PC-3 (cell line): ENCODE results near the gene XIRP2. TPM values are rescaled to one million over a fixed set of nuclear protein-coding genes. Genes with fewer than 3 reads are reported as not detected.

ENCODE experiments used
- ATAC-seq: fragments of 200-7000 bp; cut with Tn5 transposase; 2 replicates; pipeline ENCODE4 v1.9.1; 2020; ENCODE audit warnings: mild to moderate bottlenecking, moderate library complexity
- BruUV-seq: library from RNA; stranded (reverse); fragments of 400-500 nt; replicated peaks from 2 replicates; lab custom pipeline; 2021; lab: Mats Ljungman, UMichigan
- CTCF ChIA-PET: fragments of 300-600 bp; sonication (Branson Sonifier 250); formaldehyde crosslinking; loops from one replicate; lab custom pipeline; 2022; ENCODE audit warnings: antibody characterized with exemption; lab: Charles Lee
- POLR2A ChIA-PET: fragments of 300-600 bp; sonication (Branson Sonifier 250); formaldehyde crosslinking; loops from one replicate; lab custom pipeline; 2022; ENCODE audit warnings: antibody characterized with exemption; ENCODE audit not compliant: unreplicated experiment; lab: Charles Lee
- DNase-seq: peaks from one replicate; pipeline ENCODE4 v3.0.0-alpha.2; 2015
- H2AFZ ChIP-seq: fragments of 300-600 bp; sonication (generic); 2 replicates; pipeline ENCODE4 v1.6.0; 2016; ENCODE audit warnings: antibody characterized with exemption, low read length
- H3F3A ChIP-seq: fragments of 300-600 bp; sonication (generic); one replicate; pipeline ENCODE4 v1.6.0; 2017; ENCODE audit warnings: antibody characterized with exemption, low read length, control low read depth, mild to moderate bottlenecking; ENCODE audit not compliant: unreplicated experiment
- H3K27ac ChIP-seq: fragments of 300-600 bp; sonication (generic); 2 replicates; pipeline ENCODE4 v1.5.1; 2016; ENCODE audit warnings: mild to moderate bottlenecking, low read length
- H3K27me3 ChIP-seq: fragments of 300-600 bp; sonication (generic); 2 replicates; pipeline ENCODE4 v1.6.1; 2016; ENCODE audit warnings: low read length, mixed read lengths
- H3K36me3 ChIP-seq: fragments of 300-600 bp; sonication (generic); 2 replicates; pipeline ENCODE4 v1.6.1; 2016; ENCODE audit warnings: low read depth, mixed run types, low read length, mixed read lengths
- H3K4me1 ChIP-seq: fragments of 300-600 bp; sonication (generic); 2 replicates; pipeline ENCODE4 v1.5.1; 2016; ENCODE audit warnings: low read length; ENCODE audit not compliant: insufficient read depth
- H3K4me2 ChIP-seq: fragments of 300-600 bp; sonication (generic); 2 replicates; pipeline ENCODE4 v1.6.0; 2016; ENCODE audit warnings: low read length
- H3K4me3 ChIP-seq: fragments of 300-600 bp; sonication (generic); 2 replicates; pipeline ENCODE4 v1.5.1; 2016; ENCODE audit warnings: mild to moderate bottlenecking, low read length, mixed read lengths
- H3K79me2 ChIP-seq: fragments of 300-600 bp; sonication (generic); 2 replicates; pipeline ENCODE4 v1.6.1; 2017; ENCODE audit warnings: low read length, mixed read lengths
- H3K9ac ChIP-seq: fragments of 300-600 bp; sonication (generic); 2 replicates; pipeline ENCODE4 v1.6.0; 2016; ENCODE audit warnings: mild to moderate bottlenecking, low read length
- H3K9me2 ChIP-seq: fragments of 300-600 bp; sonication (generic); replicated peaks from 2 replicates; pipeline ENCODE4 v1.6.1; 2016; ENCODE audit warnings: mixed run types, low read length, mixed read lengths
- H3K9me3 ChIP-seq: fragments of 300-600 bp; sonication (generic); 2 replicates; pipeline ENCODE4 v1.6.1; 2016; ENCODE audit warnings: low read length, mixed read lengths
- H4K20me1 ChIP-seq: fragments of 300-600 bp; sonication (generic); 2 replicates; pipeline ENCODE4 v1.6.1; 2016; ENCODE audit warnings: low read length, mixed read lengths
- EZH2 ChIP-seq: fragments of 300-600 bp; sonication (generic); IDR thresholded peaks from one replicate; pipeline ENCODE4 v1.6.1; 2017; ENCODE audit warnings: antibody characterized with exemption, mild to moderate bottlenecking, low read length; ENCODE audit not compliant: unreplicated experiment
- EZH2phosphoT487 ChIP-seq: fragments of 300-600 bp; sonication (generic); IDR thresholded peaks from 2 replicates; pipeline ENCODE4 v1.6.1; 2018; ENCODE audit warnings: mild to moderate bottlenecking, antibody characterized with exemption, low read length, borderline replicate concordance
- intact Hi-C: fragments of 100-400 bp; cut with micrococcal nuclease; formaldehyde crosslinking; loops from 2 replicates; pipeline ENCODE4 v1.9.0; 2023
- total RNA-seq: library from RNA; depleted of rRNA; stranded (reverse); fragments of >200 nt; gene quantifications from 2 replicates; pipeline ENCODE4 v1.2.3, GENCODE V29; 2014
- TF ChIP-seq, protein P1 (sequence below): fragments of 300-600 bp; sonication (generic); conservative IDR thresholded peaks from 2 replicates; pipeline ENCODE4 v1.5.1; 2017; ENCODE audit warnings: antibody characterized with exemption, low read depth, mild to moderate bottlenecking, low read length

XIRP2 gene
- total RNA-seq, 1 experiment from 2014 or later: 0.11 TPM

DNA sequence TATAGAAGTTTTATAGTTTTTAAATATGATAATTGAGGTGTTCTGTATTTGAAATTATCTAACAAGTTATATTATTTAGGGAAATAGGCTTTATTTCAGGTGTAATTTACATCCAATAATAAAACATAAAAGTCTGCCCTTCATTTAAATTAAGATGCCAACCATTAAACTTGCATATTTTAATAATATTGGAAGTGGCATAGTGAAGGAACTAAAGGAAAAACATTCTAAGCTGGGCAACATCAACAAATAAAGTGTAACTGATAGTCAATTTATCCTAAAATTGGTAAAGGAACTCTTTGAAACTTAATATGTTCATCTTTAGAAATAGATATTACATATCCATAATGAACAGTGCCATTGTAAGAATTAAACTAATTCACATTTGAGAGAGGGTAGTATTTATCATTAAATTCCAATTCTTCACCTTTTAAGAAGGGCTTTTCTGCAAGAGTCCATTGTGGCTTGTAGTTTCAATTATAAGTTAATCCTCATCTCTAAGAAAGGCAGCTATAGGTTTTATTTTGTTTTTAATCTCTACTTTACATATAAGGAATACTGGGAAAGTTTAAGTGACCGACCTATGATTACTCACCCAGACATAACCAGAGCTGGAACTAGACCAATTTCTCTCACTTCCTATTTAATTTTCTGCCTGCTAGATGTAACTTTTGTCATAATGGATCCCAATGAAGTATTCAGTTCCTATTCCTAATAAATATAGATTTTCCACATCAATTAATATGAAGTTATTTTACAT lies 401.6 kb downstream of the XIRP2 start:
- ATAC-seq: no peak
- POLR2A ChIA-PET: no interaction called here
- no TSS peak for BruUV-seq
- Histone ChIP-seq H3K27me3 (no peaks in the 10 kb centered on the region), H3K4me2 (no peak overlapping the region), H3K9me2 (no peaks in the 10 kb centered on the region), H3F3A (no peaks in the 10 kb centered on the region), H3K36me3 (no peaks in the 10 kb centered on the region), H3K4me1 (peaks cover 8% of the 10 kb centered on the region; the same call in 1 of the 2 replicates), H3K4me3 (no peak overlapping the region), H3K27ac (no peak overlapping the region), H4K20me1 (no peaks in the 10 kb centered on the region), H3K9ac (no peak overlapping the region), H3K9me3 (no peaks in the 10 kb centered on the region), H2AFZ (no peak overlapping the region), H3K79me2 (no peaks in the 10 kb centered on the region)
- CTCF ChIA-PET: no interaction called here
- intact Hi-C loops: loop anchor here (5.0 kb wide), 1 partner anchor 163 kb away; no protein-coding TSS in a partner anchor
- peak; percentile 57 for DNase-seq
- TF ChIP-seq, protein P1, sequence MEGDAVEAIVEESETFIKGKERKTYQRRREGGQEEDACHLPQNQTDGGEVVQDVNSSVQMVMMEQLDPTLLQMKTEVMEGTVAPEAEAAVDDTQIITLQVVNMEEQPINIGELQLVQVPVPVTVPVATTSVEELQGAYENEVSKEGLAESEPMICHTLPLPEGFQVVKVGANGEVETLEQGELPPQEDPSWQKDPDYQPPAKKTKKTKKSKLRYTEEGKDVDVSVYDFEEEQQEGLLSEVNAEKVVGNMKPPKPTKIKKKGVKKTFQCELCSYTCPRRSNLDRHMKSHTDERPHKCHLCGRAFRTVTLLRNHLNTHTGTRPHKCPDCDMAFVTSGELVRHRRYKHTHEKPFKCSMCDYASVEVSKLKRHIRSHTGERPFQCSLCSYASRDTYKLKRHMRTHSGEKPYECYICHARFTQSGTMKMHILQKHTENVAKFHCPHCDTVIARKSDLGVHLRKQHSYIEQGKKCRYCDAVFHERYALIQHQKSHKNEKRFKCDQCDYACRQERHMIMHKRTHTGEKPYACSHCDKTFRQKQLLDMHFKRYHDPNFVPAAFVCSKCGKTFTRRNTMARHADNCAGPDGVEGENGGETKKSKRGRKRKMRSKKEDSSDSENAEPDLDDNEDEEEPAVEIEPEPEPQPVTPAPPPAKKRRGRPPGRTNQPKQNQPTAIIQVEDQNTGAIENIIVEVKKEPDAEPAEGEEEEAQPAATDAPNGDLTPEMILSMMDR: no peak
- no peak for TF ChIP-seq EZH2
- TF ChIP-seq EZH2phosphoT487: no peak

GRCh38 chr2:167292430-167293171 lies 404.3 kb downstream of the XIRP2 start, which contains the start of gene B3GALT1:
TSS of gene B3GALT1 (plus strand) at chr2:167293001.
- H3K79me2 ChIP-seq: no peaks in the 10 kb centered on the region
- TF ChIP-seq EZH2: no peak
- TF ChIP-seq, protein P1: peak; percentile 49; the same call in 1 of the 2 replicates
- no peaks in the 10 kb centered on the region for H3K9me3 ChIP-seq
- peak within 1 kb of the TSS; percentile 90 for H3K4me2 ChIP-seq
- no peaks in the 10 kb centered on the region for H3K9me2 ChIP-seq
- peak; percentile 92 for DNase-seq
- no peaks in the 10 kb centered on the region for H3K36me3 ChIP-seq
- peak; percentile 91 for ATAC-seq
- no peaks in the 10 kb centered on the region for H3K27me3 ChIP-seq
- H3K9ac ChIP-seq: peak within 1 kb of the TSS; percentile 76
- H2AFZ ChIP-seq: peak within 1 kb of the TSS; percentile 97
- intact Hi-C loops: loop anchor here (2.0 to 5.0 kb wide), 2 partner anchors 90 to 165 kb away; no protein-coding TSS in a partner anchor
- H3K4me3 ChIP-seq: peak within 1 kb of the TSS; percentile 83
- CTCF ChIA-PET: no interaction called here
- POLR2A ChIA-PET: interaction anchor here (0.6 kb wide), 1 partner anchor 144 kb away, joined by 3 read pairs; no protein-coding TSS in a partner anchor
- H3F3A ChIP-seq: no peaks in the 10 kb centered on the region
- BruUV-seq: TSS peak; percentile 59
- peaks cover 8% of the 10 kb centered on the region; the same call in 1 of the 2 replicates for H3K4me1 ChIP-seq
- no peaks in the 10 kb centered on the region for H4K20me1 ChIP-seq
- no peak within 1 kb of the TSS for H3K27ac ChIP-seq
